Stimulated activated naive B cell treated with anti-CD40 and anti-IgM and Interleukin-4, amounts not matched to agents 10 μg/mL and 1 μg/mL and 100 μg/mL, for 72 hours (primary cell): ENCODE results near the gene ACAN.

Source experiments
- ATAC-seq, 2 donors: fragments of 150-1000 bp; cut with Tn5 transposase; replicated peaks; 2 replicates each; pipeline ENCODE4 v1.10.0; 2021; ENCODE audit warnings: moderate library complexity in 1 of 2
- DNase-seq: peaks from one replicate; pipeline ENCODE4 v3.0.0; 2021
- H3K27ac Mint-ChIP-seq: one replicate; pipeline ENCODE4 v1.8.0; 2022; ENCODE audit warnings: mild to moderate bottlenecking, mixed read lengths
- H3K27me3 Mint-ChIP-seq, 2 donors: one replicate each; pipeline ENCODE4 v1.8.0; 2022; ENCODE audit warnings: mixed read lengths in 2 of 2
- H3K36me3 Mint-ChIP-seq, 2 donors: one replicate each; pipeline ENCODE4 v1.8.0; 2022; ENCODE audit warnings: mixed read lengths in 2 of 2, mild to moderate bottlenecking in 1 of 2
- H3K4me1 Mint-ChIP-seq, 2 donors: one replicate each; pipeline ENCODE4 v1.8.0; 2022; ENCODE audit warnings: mixed read lengths in 2 of 2, mild to moderate bottlenecking in 1 of 2
- H3K4me3 Mint-ChIP-seq, 2 donors: one replicate each; pipeline ENCODE4 v1.8.0; 2022; ENCODE audit warnings: mild to moderate bottlenecking in 2 of 2, mixed read lengths in 2 of 2, moderate library complexity in 1 of 2
- H3K9me3 Mint-ChIP-seq, 2 donors: one replicate each; pipeline ENCODE4 v1.8.0; 2022; ENCODE audit warnings: mixed read lengths in 2 of 2, mild to moderate bottlenecking in 1 of 2

ACAN gene

DNA sequence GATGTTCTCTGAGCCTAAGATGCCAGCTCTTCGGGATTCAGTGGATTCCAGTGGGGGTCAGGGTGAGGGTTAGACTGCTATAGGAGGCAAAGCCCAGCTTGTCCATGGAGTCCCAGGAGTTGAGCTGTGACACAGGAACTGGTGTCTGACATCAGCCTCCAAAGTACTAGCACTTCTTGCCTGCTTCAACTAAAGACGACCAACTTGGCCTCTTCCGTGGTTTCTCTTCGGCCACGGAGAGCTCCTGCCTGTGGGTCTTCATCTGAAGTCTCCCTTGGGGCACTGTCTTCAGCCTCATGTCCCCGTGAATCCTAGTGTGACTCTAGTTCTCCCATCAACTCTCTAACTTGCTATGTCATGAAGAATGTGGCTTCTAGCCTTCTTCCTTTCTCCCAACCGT lies 12.8 kb upstream of the ACAN start:
- H3K27me3 Mint-ChIP-seq: peaks cover 39 to 44% of the 10 kb centered on the region in 2 donors

DNA sequence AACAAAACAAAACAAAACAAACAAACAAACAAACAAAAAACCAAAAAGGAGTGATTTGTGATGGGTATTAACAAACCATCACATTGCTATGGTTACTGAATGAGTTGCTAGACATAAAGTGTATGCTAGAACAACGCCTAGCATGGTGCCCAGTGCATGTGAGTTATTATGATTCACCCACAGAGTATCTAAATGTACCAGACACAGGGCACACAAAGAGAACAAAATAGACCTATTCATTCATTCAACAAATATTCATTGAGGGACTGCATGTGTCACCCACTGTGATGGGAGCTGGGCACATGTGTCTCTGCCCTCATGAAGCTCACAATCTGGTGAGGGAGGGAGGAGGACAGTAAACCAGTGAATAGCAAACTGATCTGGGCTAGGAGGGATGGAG lies 11.6 kb upstream of the ACAN start:
- Mint-ChIP-seq H3K36me3 (no peaks in the 10 kb centered on the region), H3K9me3 (peaks cover 1 to 3% of the 10 kb centered on the region in 2 donors), H3K27ac (no peak overlapping the region), H3K4me3 (no peak overlapping the region), H3K4me1 (peaks cover 0 to 3% of the 10 kb centered on the region in 2 donors), H3K27me3 (peaks cover 46 to 53% of the 10 kb centered on the region in 2 donors)
- DNase-seq: no peak
- no peak for ATAC-seq

More for the DNA sequence above, 12.8 kb upstream of the ACAN start:
- Mint-ChIP-seq H3K36me3 (no peaks in the 10 kb centered on the region), H3K4me1 (peaks cover 0 to 3% of the 10 kb centered on the region in 2 donors), H3K9me3 (peaks cover 1 to 3% of the 10 kb centered on the region in 2 donors), H3K4me3 (no peak overlapping the region), H3K27ac (no peak overlapping the region)
- ATAC-seq (no peak), DNase-seq (no peak)

DNA sequence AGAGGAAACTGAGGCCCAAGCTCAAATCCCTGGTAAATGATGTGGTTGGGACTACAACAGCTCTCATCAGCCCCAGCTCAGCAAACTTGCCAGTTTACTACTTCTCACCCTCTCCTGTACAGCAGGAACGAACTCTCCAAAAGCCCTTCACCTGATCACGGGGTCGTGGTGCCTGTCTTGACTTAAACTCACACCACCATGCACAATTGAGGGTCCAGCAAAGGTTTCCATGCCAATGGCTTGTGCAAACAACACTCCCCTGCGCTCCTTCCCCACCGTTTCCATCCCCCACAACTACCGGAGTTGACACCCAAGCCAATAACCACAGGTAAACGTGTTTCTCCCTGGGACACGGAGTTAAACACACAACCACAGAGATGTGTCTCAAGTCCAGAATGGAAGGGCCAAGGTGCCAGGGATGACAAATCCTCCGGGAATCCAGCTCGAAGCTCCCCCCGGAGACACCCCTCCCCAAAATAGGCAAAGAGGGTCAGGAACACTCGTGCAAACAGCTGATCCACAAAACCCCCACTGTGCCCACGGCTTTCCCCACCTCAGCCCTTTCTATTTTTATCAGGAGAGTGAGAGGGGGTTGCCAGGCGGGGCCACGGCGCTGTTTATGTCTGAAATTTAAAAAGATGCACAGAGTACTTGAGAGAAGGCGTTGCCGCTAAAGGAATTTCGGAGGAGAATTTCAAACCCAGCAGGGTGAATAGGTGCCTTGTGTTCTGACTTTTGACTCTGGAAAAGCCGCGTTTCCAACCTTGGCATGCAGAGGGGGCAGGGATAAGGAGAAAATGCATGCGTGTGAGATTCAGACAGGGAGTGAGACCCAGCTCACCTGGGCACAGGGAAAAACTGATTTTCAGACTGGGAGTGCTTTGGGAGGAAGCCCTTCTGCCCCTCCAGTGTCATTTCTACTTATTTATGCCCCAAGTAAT lies 10.6 kb upstream of the ACAN start:
- no peak for DNase-seq
- ATAC-seq: no peak
- Mint-ChIP-seq H3K27me3 (peaks cover 55 to 60% of the 10 kb centered on the region in 2 donors), H3K36me3 (no peaks in the 10 kb centered on the region), H3K27ac (no peak overlapping the region), H3K4me1 (peaks cover 0 to 3% of the 10 kb centered on the region in 2 donors), H3K9me3 (no peaks in the 10 kb centered on the region), H3K4me3 (no peak overlapping the region)

DNA sequence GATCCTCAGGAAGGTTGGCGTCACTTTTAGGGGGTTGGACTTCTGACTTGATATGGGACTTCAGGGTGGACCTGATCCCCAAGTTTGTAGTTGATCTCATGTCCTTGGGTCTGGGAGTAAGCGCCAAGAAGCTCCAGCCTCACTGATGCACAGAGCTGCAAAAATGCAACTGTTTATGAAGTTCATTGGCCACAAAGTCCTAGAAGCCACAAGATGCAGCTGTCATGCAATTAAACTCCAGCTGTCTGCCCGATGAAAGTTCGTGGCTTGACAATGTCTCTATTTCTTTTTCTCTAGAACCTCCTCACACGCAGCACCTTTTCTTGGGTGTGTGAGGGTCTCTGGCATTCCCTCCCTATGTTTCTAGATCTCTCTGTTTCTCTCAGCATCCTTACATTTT lies 9.2 kb upstream of the ACAN start:
- DNase-seq (no peak), ATAC-seq (no peak)
- Mint-ChIP-seq H3K4me1 (peaks cover 0 to 3% of the 10 kb centered on the region in 2 donors), H3K27ac (no peak overlapping the region), H3K4me3 (no peak overlapping the region), H3K9me3 (no peaks in the 10 kb centered on the region), H3K27me3 (peaks cover 62 to 73% of the 10 kb centered on the region in 2 donors), H3K36me3 (no peaks in the 10 kb centered on the region)

DNA sequence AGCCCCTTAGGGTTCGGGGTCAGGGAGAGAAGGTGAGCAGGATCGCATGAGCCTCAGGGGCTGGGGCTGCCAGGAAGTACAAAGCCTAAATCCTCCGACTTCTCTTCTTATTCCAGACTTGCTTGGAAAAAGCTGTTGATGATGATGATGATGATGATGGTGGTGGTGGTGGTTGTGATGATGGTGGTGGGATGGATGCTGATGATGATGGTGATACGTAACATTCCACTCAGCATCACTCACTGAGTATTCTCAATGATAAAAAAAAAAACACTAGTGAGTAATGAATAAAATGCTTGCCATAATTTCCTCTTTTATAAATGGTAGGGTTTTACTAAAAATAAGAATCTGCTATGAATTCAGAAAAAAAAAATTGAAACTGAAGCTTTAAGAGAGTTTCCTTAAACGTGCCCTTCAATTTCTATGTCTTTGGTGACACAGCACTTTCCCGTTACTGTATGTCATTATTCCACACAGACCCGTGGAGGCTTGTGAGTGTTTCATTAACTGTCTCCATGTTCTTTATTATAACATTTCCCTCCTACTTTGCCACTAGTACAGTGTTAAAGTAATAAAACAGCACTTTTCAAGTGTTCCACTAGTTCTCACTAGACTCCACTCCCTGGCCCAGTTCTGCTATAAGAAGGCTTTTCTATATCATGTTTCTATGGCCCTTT lies 5.4 kb upstream of the ACAN start:
- no peak overlapping the region for H3K4me3 Mint-ChIP-seq
- H3K4me1 Mint-ChIP-seq: peaks cover 5 to 8% of the 10 kb centered on the region in 2 donors
- H3K9me3 Mint-ChIP-seq: no peaks in the 10 kb centered on the region
- H3K27me3 Mint-ChIP-seq: peaks cover 75 to 83% of the 10 kb centered on the region in 2 donors
- H3K27ac Mint-ChIP-seq: no peak overlapping the region
- DNase-seq (no peak), ATAC-seq (no peak)
- H3K36me3 Mint-ChIP-seq: no peaks in the 10 kb centered on the region

DNA sequence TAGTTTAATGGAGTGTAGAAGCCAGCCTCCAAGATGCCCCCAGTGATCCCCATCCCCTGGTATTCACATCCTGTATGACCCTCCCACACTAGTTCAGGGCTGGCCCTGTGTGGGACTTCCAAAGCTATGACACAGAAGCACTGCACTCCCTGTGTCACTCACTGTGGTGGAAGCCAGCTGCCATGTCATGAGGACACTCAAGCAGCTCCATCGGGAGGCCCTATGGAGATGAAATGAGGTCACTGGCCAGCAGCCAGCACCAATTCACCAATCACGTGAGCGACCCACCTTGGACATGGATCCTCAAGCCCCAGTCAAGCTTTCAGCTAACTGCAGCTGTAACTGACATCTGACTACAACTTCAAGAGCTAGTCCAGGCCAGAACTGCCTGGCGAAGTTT lies 3.9 kb upstream of the ACAN start:
- peaks cover 0 to 2% of the 10 kb centered on the region in 2 donors for H3K36me3 Mint-ChIP-seq
- H3K4me1 Mint-ChIP-seq: peaks cover 10 to 21% of the 10 kb centered on the region in 2 donors
- H3K27ac Mint-ChIP-seq: no peak overlapping the region
- H3K9me3 Mint-ChIP-seq: no peaks in the 10 kb centered on the region
- H3K4me3 Mint-ChIP-seq: no peak overlapping the region
- no peak for ATAC-seq
- H3K27me3 Mint-ChIP-seq: peaks cover 73 to 80% of the 10 kb centered on the region in 2 donors
- no peak for DNase-seq

DNA sequence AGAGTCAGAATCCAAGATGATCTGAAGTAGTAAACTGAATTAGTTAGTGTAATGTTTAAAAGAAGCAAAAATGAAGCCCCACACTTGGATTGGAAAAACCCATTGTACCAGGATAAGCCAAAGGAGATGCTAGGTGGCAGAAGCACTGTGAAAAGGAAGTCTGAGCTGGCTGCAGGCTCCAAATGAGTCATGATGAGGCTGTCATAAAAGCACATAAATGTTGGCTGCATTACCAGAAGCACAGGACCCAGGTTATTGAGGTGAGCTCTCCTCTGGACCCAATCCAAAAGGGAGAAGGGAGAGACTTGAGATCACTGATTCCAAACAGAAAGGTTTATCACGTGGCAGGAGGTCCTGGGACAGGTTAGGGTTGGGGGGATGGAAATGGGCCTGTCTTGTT lies 3.2 kb upstream of the ACAN start:
- Mint-ChIP-seq H3K4me3 (no peak overlapping the region), H3K27ac (no peak overlapping the region), H3K9me3 (no peaks in the 10 kb centered on the region), H3K27me3 (peaks cover 76 to 82% of the 10 kb centered on the region in 2 donors), H3K4me1 (peaks cover 11 to 28% of the 10 kb centered on the region in 2 donors), H3K36me3 (peaks cover 0 to 2% of the 10 kb centered on the region in 2 donors)
- DNase-seq: no peak
- ATAC-seq: no peak

DNA sequence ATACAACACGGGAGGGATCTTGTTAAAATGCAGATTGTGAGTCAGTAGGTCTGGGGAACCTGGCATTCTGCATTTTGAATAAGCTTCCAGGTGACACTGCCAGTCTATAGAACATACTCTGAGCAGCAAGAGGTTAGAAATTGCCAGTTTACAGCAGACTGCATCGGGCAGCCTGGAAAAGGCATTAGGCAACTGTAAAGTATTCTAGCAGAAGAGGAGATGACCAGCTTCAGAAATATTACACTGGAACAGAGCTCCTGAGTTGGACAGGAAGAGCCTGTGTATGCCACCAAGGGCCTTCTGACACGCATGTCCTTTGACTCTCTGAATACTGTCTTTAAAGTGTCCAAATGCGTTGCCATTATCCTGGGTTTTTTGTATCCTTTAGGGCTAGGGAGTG lies 2.5 kb upstream of the ACAN start:
- no peaks in the 10 kb centered on the region for H3K9me3 Mint-ChIP-seq
- H3K27me3 Mint-ChIP-seq: peaks cover 78 to 88% of the 10 kb centered on the region in 2 donors
- peaks cover 0 to 2% of the 10 kb centered on the region in 2 donors for H3K36me3 Mint-ChIP-seq
- H3K4me1 Mint-ChIP-seq: peaks cover 12 to 33% of the 10 kb centered on the region in 2 donors
- DNase-seq: no peak
- no peak overlapping the region for H3K27ac Mint-ChIP-seq
- no peak overlapping the region for H3K4me3 Mint-ChIP-seq
- no peak for ATAC-seq

DNA sequence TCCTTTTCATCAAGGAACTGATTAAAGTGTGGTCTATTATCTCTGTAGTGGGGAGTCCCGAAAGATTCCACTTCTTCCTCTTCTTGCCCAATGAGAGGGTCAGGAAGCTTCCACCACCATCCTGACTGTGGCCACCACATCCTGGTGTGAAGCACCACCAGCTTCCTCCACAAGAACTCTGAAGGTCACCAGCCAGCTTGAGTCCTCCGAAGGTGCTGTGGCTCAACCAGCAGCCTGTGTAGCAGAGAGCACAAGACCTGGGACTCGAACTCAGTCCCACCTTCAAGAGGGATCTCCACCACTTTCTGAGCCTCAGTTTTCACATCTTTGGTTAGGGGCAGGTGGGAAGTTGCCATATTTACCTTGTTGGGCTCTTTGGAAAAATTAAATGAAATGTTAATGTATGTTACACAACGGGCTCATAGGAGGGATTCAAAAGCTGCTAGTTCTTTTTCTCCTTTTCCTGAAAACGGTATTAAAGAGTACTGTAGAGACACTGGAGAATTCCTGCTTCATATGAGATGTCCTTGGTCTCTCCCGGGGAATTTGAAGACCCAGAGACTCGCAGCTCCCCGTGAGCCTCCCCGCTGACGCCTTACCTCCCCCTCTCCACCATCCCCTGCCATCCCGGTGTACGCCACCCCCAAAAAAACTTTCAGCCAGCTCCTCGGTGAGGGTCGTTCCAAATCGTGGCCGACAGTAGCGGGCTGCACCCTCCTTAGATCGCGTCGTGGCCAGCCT lies 816 bp upstream of the ACAN start:
- Mint-ChIP-seq H3K27me3 (peaks cover 70 to 86% of the 10 kb centered on the region in 2 donors), H3K9me3 (no peaks in the 10 kb centered on the region), H3K36me3 (peaks cover 0 to 2% of the 10 kb centered on the region in 2 donors), H3K4me1 (peaks cover 12 to 33% of the 10 kb centered on the region in 2 donors), H3K27ac (no peak overlapping the region), H3K4me3 (peak overlapping the region; percentile 83 to 87)
- peak in 1 of 2 donors; percentile 20 for ATAC-seq
- no peak for DNase-seq

DNA sequence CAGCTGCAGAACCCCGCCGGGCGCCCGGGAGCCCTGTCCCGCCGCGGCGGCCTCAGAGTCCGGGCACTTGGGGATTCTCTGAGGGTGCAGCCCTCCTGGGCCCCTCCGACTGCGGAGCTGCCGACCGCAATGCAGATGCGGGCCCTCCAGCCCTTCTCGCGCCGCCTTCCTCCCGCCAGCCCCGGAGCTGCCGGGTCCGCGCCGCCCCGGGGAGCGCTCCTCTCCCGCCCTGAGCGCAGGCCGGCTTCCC lies 320 bp upstream of the ACAN start:
- H3K36me3 Mint-ChIP-seq: peaks cover 0 to 2% of the 10 kb centered on the region in 2 donors
- no peak overlapping the region for H3K27ac Mint-ChIP-seq
- no peak for DNase-seq
- peak overlapping the region; percentile 83 to 87 for H3K4me3 Mint-ChIP-seq
- peak; percentile 28 to 32 for ATAC-seq
- no peaks in the 10 kb centered on the region for H3K9me3 Mint-ChIP-seq
- peaks cover 70 to 86% of the 10 kb centered on the region in 2 donors for H3K27me3 Mint-ChIP-seq
- peaks cover 12 to 33% of the 10 kb centered on the region in 2 donors for H3K4me1 Mint-ChIP-seq

DNA sequence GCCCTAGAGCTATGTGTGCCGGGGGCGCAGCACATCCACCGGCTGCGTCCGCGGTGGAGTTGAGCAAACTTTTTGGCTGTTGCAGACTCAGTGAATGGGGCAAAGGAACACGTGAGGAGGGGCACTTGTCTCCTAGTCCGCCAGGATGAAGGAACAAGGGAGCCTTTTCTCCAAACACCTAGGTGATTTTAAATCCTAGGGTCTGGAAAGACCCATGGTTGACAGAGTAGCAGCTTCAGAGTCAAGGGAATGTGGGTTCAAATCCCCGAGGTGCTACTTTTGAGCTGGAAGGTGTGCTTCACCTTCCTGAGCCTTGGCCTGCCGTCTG lies 648 bp downstream of the ACAN start:
- H3K4me3 Mint-ChIP-seq: peak overlapping the region; percentile 60 to 62
- H3K36me3 Mint-ChIP-seq: peaks cover 0 to 2% of the 10 kb centered on the region in 2 donors
- no peak for ATAC-seq
- no peak overlapping the region for H3K27ac Mint-ChIP-seq
- no peaks in the 10 kb centered on the region for H3K9me3 Mint-ChIP-seq
- no peak for DNase-seq
- H3K27me3 Mint-ChIP-seq: peaks cover 71 to 86% of the 10 kb centered on the region in 2 donors
- H3K4me1 Mint-ChIP-seq: peaks cover 12 to 33% of the 10 kb centered on the region in 2 donors

DNA sequence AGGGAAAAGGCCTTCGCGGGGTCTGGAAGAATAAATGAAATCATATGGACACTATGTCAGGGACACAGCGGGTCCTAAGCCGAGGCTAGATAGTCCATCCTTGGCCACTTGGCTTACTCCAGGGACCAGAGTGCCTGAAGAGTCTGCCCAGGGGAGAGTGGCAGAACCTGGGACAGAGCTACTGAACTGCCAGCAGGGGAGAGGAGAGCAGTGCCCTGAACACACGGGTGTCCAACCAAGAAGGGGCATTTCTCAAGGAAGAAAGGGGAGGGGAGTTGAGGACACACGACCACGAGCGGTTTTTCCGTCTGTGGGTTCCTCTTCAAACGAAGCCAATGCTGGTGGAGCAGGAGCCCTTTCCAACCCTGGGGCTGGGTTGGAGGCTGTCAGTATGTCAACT lies 1.0 kb downstream of the ACAN start:
- peak in 1 of 2 donors; percentile 25 for ATAC-seq
- Mint-ChIP-seq H3K27ac (no peak overlapping the region), H3K36me3 (peaks cover 0 to 2% of the 10 kb centered on the region in 2 donors), H3K4me3 (no peak overlapping the region), H3K9me3 (no peaks in the 10 kb centered on the region), H3K4me1 (peaks cover 12 to 33% of the 10 kb centered on the region in 2 donors), H3K27me3 (peaks cover 71 to 85% of the 10 kb centered on the region in 2 donors)
- DNase-seq: no peak

DNA sequence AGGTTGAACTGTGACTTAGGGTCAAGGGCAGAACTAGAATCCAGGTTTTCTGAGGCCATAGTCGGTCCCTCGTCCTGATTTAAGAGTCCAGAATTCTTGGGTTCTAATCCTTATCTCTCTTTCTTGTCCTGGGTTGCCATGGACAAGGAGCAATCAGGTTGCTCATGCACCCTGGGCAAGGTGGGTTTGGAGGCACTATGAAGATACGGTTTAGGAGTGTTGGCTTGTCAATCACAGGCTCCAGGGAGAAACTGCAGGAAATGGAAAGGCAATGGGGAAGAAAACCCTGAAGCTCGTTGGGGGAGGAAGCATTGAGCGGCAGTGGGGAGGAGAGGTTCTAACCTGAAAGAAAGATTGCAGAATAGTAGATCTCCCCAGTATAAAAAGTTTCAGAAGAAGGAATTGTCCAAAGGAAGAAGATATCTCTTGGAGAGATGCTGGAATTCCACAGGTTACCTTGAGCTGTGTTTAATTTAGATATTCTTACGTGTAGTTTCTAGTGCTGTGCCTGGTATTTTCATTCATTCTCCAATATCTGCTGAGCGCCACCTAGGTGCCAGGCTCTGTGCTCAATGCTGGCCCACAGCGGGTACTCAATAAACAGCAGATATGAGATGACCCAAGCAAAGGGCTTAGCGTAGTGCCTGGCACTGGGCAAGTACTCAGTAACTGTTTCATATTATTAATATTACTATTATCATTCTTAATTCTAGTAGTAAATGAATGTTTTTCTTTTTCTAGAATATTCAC lies 2.0 kb downstream of the ACAN start:
- peak; percentile 54 to 61 for ATAC-seq
- H3K36me3 Mint-ChIP-seq: peaks cover 0 to 2% of the 10 kb centered on the region in 2 donors
- no peak for DNase-seq
- peaks cover 12 to 33% of the 10 kb centered on the region in 2 donors for H3K4me1 Mint-ChIP-seq
- H3K9me3 Mint-ChIP-seq: no peaks in the 10 kb centered on the region
- H3K27me3 Mint-ChIP-seq: peaks cover 63 to 80% of the 10 kb centered on the region in 2 donors
- no peak overlapping the region for H3K27ac Mint-ChIP-seq
- H3K4me3 Mint-ChIP-seq: no peak overlapping the region

DNA sequence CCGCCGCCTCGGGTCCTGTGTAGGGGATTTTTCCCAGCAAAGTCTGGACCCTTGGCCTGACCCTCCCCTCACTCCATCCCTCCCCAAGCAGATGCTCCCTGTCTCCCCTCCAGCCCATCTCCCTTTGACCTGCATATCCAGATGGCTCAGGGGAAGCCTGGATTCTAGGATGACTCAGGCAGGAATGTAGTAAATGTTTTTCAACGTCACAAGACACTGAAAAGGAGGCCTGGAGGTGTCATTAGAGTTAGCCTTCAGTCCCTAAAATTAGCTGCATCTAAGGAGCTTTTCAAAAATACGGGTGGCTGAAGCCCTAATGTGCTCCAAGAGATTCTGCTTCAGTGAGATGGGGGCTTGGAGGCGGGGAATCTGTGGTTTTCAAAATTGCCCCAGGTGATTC lies 7.2 kb downstream of the ACAN start:
- Mint-ChIP-seq H3K4me3 (no peak overlapping the region), H3K9me3 (no peaks in the 10 kb centered on the region), H3K4me1 (peaks cover 14 to 20% of the 10 kb centered on the region in 2 donors), H3K36me3 (no peaks in the 10 kb centered on the region), H3K27ac (no peak overlapping the region), H3K27me3 (peaks cover 58 to 59% of the 10 kb centered on the region in 2 donors)
- ATAC-seq: no peak
- DNase-seq: no peak
